Endothelial cell of umbilical vein (primary cell): ENCODE results near the gene OSBPL9. TPM values are rescaled to one million over a fixed set of nuclear protein-coding genes. Genes with fewer than 3 reads are reported as not detected.

Experiments
- BruUV-seq: library from RNA; stranded (reverse); fragments of 400-500 nt; replicated peaks from 2 replicates; lab custom pipeline; 2021; lab: Mats Ljungman, UMichigan
- CTCF ChIA-PET: fragments of 300-600, 350-600 bp; sonication (Branson Sonifier 250); formaldehyde crosslinking; loops from one replicate; lab custom pipeline; 2021; ENCODE audit warnings: antibody characterized with exemption, inconsistent platforms; lab: Charles Lee
- POLR2A ChIA-PET: fragments of 300-600, 350-600 bp; sonication (Branson Sonifier 250); formaldehyde crosslinking; loops from one replicate; lab custom pipeline; 2021; ENCODE audit warnings: antibody characterized with exemption, inconsistent platforms; lab: Charles Lee
- DNase-seq: peaks from one replicate; pipeline ENCODE4 v3.0.0-alpha.2; 2011; ENCODE audit warnings: low read depth, low spot score
- FAIRE-seq: peaks from 2 replicates; lab custom pipeline; 2011; peaks lifted over from hg19 to GRCh38; lab: Jason Lieb, UNC
- H2AFZ ChIP-seq: 2 replicates; pipeline ENCODE4 v1.6.0; 2012; ENCODE audit warnings: low read depth, low read length, control low read depth, inconsistent platforms
- H3K27ac ChIP-seq: 2 replicates; pipeline ENCODE4 v1.5.1; 2011; ENCODE audit warnings: low read depth, mild to moderate bottlenecking, control low read depth, low read length, moderate library complexity; ENCODE audit not compliant: insufficient read depth
- H3K27me3 ChIP-seq, 2 experiments: 2 replicates each; pipeline versions ENCODE4 v1.6.0 to v1.6.1; 2011; ENCODE audit warnings: low read length in 2 of 2, mixed read lengths in 1 of 2; ENCODE audit not compliant: control insufficient read depth in 2 of 2, insufficient read depth in 2 of 2
- H3K36me3 ChIP-seq, 2 experiments: 2 replicates in 1 of 2; 3 replicates in 1 of 2; pipeline ENCODE4 v1.5.1; 2011; ENCODE audit warnings: low read length in 2 of 2, mild to moderate bottlenecking in 1 of 2, moderate library complexity in 1 of 2; ENCODE audit not compliant: control insufficient read depth in 2 of 2, insufficient read depth in 2 of 2; ENCODE audit errors: extremely low read depth in 1 of 2
- H3K4me1 ChIP-seq: 3 replicates; pipeline ENCODE4 v1.5.1; 2011; ENCODE audit warnings: mild to moderate bottlenecking, low read length; ENCODE audit not compliant: control insufficient read depth, insufficient read depth; ENCODE audit errors: extremely low read depth
- H3K4me2 ChIP-seq: 2 replicates; pipeline ENCODE4 v1.6.1; 2011; ENCODE audit warnings: low read length, control low read depth, mixed read lengths; ENCODE audit not compliant: insufficient read depth
- H3K4me3 ChIP-seq, 3 experiments: fragments of 200-600 bp in 1 of 3; sonication (generic), shearing (Covaris generic) in 1 of 3; replicated peaks in 1 of 3; 2 replicates each; pipeline ENCODE4 v1.5.1; 2011 to 2016; ENCODE audit warnings: control low read depth in 3 of 3, low read length in 3 of 3, mild to moderate bottlenecking in 2 of 3, inconsistent platforms in 1 of 3, low read depth in 1 of 3, moderate library complexity in 1 of 3; ENCODE audit not compliant: insufficient read depth in 1 of 3
- H3K79me2 ChIP-seq: 2 replicates; pipeline ENCODE4 v1.6.0; 2012; ENCODE audit warnings: low read length, inconsistent platforms; ENCODE audit not compliant: control insufficient read depth, insufficient read depth
- H3K9ac ChIP-seq: replicated peaks from 2 replicates; pipeline ENCODE3; 2011; ENCODE audit warnings: low read length, control low read depth; ENCODE audit not compliant: insufficient read depth; ENCODE audit errors: extremely low read depth
- H3K9me1 ChIP-seq: replicated peaks from 3 replicates; pipeline ENCODE4 v1.6.0; 2011; ENCODE audit warnings: mild to moderate bottlenecking, low read length; ENCODE audit not compliant: control insufficient read depth, insufficient read depth; ENCODE audit errors: extremely low read depth
- H3K9me3 ChIP-seq: replicated peaks from 2 replicates; pipeline ENCODE4 v1.5.1; 2012; ENCODE audit warnings: low read length, inconsistent platforms; ENCODE audit not compliant: control insufficient read depth, insufficient read depth
- H4K20me1 ChIP-seq: replicated peaks from 2 replicates; pipeline ENCODE3; 2011; ENCODE audit warnings: mild to moderate bottlenecking, low read length; ENCODE audit not compliant: control insufficient read depth, insufficient read depth; ENCODE audit errors: extremely low read depth
- EZH2 ChIP-seq: IDR thresholded peaks from 2 replicates; pipeline ENCODE4 v1.6.1; 2012; ENCODE audit warnings: borderline replicate concordance, low read depth, mild to moderate bottlenecking, moderate library complexity, low read length, inconsistent platforms; ENCODE audit not compliant: severe bottlenecking
- FOS ChIP-seq: IDR thresholded peaks from 2 replicates; pipeline ENCODE4 v1.6.1; 2011; ENCODE audit warnings: mild to moderate bottlenecking, low read length, moderate library complexity, borderline replicate concordance; ENCODE audit not compliant: insufficient read depth
- GATA2 ChIP-seq: IDR thresholded peaks from 2 replicates; pipeline ENCODE4 v1.7.0; 2011; ENCODE audit warnings: low read depth, mild to moderate bottlenecking, moderate library complexity, mixed read lengths, low read length; ENCODE audit not compliant: insufficient read length, insufficient read depth
- JUN ChIP-seq: IDR thresholded peaks from 2 replicates; pipeline ENCODE4 v1.6.1; 2011; ENCODE audit warnings: borderline replicate concordance, low read depth; ENCODE audit not compliant: insufficient read length, insufficient read depth
- MYC ChIP-seq: IDR thresholded peaks from one replicate; pipeline ENCODE4 v1.6.1; 2011; ENCODE audit warnings: mild to moderate bottlenecking, low read depth, low read length
- POLR2A ChIP-seq: IDR thresholded peaks from 2 replicates; pipeline ENCODE4 v1.6.1; 2012; ENCODE audit warnings: low read depth, mild to moderate bottlenecking, control low read depth, low read length
- POLR2AphosphoS5 ChIP-seq: IDR thresholded peaks from 2 replicates; pipeline ENCODE4 v1.6.1; 2012; ENCODE audit warnings: low read depth, mild to moderate bottlenecking, control low read depth, low read length, moderate library complexity; ENCODE audit not compliant: insufficient read depth
- dilution Hi-C: fragments of 300-500 bp; cut with MboI; formaldehyde crosslinking; loops from one replicate; pipeline ENCODE4 v1.15.0; 2019; ENCODE audit warnings: low sequenced_read_pairs; ENCODE audit not compliant: extremely low pct_ligation_motif_present
- intact Hi-C: fragments of 100-400 bp; cut with micrococcal nuclease; formaldehyde crosslinking; loops from one replicate; pipeline ENCODE4 v1.10.0; 2022
- polyA plus RNA-seq, 4 experiments: library from polyadenylated mRNA; depleted of rRNA in 3 of 4; stranded (reverse) in 3 of 4; unstranded in 1 of 4; fragments of >200 nt; gene quantifications; 2 replicates each; pipeline versions ENCODE4 v1.2.1 to v1.2.3, GENCODE V29; 2011 to 2012; ENCODE audit warnings: missing spikeins in 1 of 4
- total RNA-seq: library from RNA; stranded (reverse); gene quantifications from 2 replicates; pipeline ENCODE4 v1.2.3, GENCODE V29; 2021
- TF ChIP-seq, protein P1 (sequence below): IDR thresholded peaks from 2 replicates; pipeline ENCODE4 v1.6.1; 2011; ENCODE audit not compliant: insufficient read depth, insufficient read length
- TF ChIP-seq, protein P2 (sequence below), 2 donors: IDR thresholded peaks; 1 replicate in 1 of 2; 2 replicates in 1 of 2; pipeline ENCODE4 v1.5.1; 2011; ENCODE audit warnings: low read length in 2 of 2, mild to moderate bottlenecking in 2 of 2, moderate library complexity in 2 of 2, control low read depth in 1 of 2, inconsistent platforms in 1 of 2, low read depth in 1 of 2; ENCODE audit not compliant: insufficient read depth in 1 of 2; ENCODE audit errors: extremely low read depth in 1 of 2

OSBPL9 gene
- total and polyA plus RNA-seq, 2 donors (not counting 3 experiments of a cell fraction or from before 2014, with no cell fraction given): 46.2 to 80.3 TPM

DNA sequence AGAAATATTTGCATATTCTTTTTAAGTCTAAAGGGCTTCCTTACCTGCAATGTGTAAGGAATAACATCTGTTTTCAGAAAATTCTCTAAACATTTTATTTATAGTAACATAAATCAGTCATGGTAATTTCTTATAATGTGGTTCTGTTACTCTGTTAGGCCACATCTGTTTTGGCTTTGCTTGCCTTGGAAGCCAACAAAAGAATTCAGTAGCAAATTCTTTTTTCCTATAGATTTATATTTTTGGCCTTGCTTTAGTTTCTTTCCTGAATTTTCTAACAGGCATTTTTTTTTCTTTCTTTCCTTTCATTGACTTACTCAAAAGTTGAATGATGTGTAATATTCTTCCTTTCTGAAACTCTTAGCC lies 72.2 kb downstream of the OSBPL9 start:
- no peaks in the 10 kb centered on the region for H3K9me3 ChIP-seq
- DNase-seq: no peak
- no TSS peak for BruUV-seq
- TF ChIP-seq JUN (no peak), MYC (no peak), POLR2A (no peak), EZH2 (no peak), FOS (no peak), GATA2 (no peak), POLR2AphosphoS5 (no peak)
- TF ChIP-seq, protein P1, sequence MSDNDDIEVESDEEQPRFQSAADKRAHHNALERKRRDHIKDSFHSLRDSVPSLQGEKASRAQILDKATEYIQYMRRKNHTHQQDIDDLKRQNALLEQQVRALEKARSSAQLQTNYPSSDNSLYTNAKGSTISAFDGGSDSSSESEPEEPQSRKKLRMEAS: no peak
- TF ChIP-seq, protein P2, sequence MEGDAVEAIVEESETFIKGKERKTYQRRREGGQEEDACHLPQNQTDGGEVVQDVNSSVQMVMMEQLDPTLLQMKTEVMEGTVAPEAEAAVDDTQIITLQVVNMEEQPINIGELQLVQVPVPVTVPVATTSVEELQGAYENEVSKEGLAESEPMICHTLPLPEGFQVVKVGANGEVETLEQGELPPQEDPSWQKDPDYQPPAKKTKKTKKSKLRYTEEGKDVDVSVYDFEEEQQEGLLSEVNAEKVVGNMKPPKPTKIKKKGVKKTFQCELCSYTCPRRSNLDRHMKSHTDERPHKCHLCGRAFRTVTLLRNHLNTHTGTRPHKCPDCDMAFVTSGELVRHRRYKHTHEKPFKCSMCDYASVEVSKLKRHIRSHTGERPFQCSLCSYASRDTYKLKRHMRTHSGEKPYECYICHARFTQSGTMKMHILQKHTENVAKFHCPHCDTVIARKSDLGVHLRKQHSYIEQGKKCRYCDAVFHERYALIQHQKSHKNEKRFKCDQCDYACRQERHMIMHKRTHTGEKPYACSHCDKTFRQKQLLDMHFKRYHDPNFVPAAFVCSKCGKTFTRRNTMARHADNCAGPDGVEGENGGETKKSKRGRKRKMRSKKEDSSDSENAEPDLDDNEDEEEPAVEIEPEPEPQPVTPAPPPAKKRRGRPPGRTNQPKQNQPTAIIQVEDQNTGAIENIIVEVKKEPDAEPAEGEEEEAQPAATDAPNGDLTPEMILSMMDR (IDR thresholded peaks at IDR 0.05; ENCODE audit: extremely low read depth in 1 of 2, insufficient read depth in 1 of 2, low read depth in 1 of 2, low read length in 2 of 2): no peak
- H3K9me1 ChIP-seq: peaks cover 3% of the 10 kb centered on the region
- ChIA-PET POLR2A (no interaction called here), CTCF (interaction anchor here (0.7 to 3.0 kb wide), 5 partner anchors 10 to 80 kb away, joined by 3 to 8 read pairs (median 3); no protein-coding TSS in a partner anchor)
- H3K4me2 ChIP-seq: no peak overlapping the region
- dilution Hi-C loops (no loop called here), intact Hi-C loops (no loop called here)
- H3K36me3 ChIP-seq: no peaks in the 10 kb centered on the region
- FAIRE-seq: no peak
- H2AFZ ChIP-seq: no peak overlapping the region
- no peak overlapping the region for H3K27ac ChIP-seq
- no peaks in the 10 kb centered on the region for H4K20me1 ChIP-seq
- H3K9ac ChIP-seq: no peak overlapping the region
- no peaks in the 10 kb centered on the region for H3K27me3 ChIP-seq
- peaks cover 3% of the 10 kb centered on the region for H3K4me1 ChIP-seq
- H3K4me3 ChIP-seq: no peak overlapping the region
- no peaks in the 10 kb centered on the region for H3K79me2 ChIP-seq
